GM23338 (cell line): ENCODE results near the gene CD1D. TPM values are rescaled to one million over a fixed set of nuclear protein-coding genes. Genes with fewer than 3 reads are reported as not detected.
A peak's percentile ranks its signal among the peaks of the same experiment; 100 is the strongest.

Source experiments
- ATAC-seq: fragments of 200-7000 bp; cut with Tn5 transposase; 3 replicates; pipeline ENCODE4 v1.9.1; 2020
- DNase-seq: peaks from one replicate; pipeline ENCODE4 v3.0.0-alpha.2; 2015; ENCODE audit warnings: low spot score
- H2AFZ ChIP-seq: fragments of 200-600 bp; sonication (generic); 2 replicates; pipeline ENCODE4 v1.8.0; 2016; ENCODE audit warnings: antibody characterized with exemption, mild to moderate bottlenecking, moderate library complexity
- H3F3A ChIP-seq: fragments of 200-600 bp; sonication (generic); replicated peaks from 2 replicates; pipeline ENCODE4 v1.8.0; 2017; ENCODE audit warnings: antibody characterized with exemption, mixed run types, low read depth
- H3K27ac ChIP-seq: fragments of 200-600 bp; sonication (generic); 2 replicates; pipeline ENCODE4 v1.6.1; 2016; ENCODE audit warnings: low read depth
- H3K27me3 ChIP-seq: fragments of 200-600 bp; sonication (generic); 2 replicates; pipeline ENCODE4 v1.8.0; 2016; ENCODE audit warnings: mild to moderate bottlenecking, mixed run types, moderate library complexity; ENCODE audit not compliant: insufficient read depth
- H3K36me3 ChIP-seq: fragments of 200-600 bp; sonication (generic); 2 replicates; pipeline ENCODE4 v1.8.0; 2016; ENCODE audit warnings: mild to moderate bottlenecking; ENCODE audit not compliant: insufficient read depth
- H3K4me1 ChIP-seq: fragments of 200-600 bp; sonication (generic); 2 replicates; pipeline ENCODE4 v1.8.0; 2016; ENCODE audit warnings: mild to moderate bottlenecking, moderate library complexity; ENCODE audit not compliant: insufficient read depth
- H3K4me2 ChIP-seq: fragments of 200-600 bp; sonication (generic); 2 replicates; pipeline ENCODE4 v1.7.1; 2017; ENCODE audit warnings: mixed run types
- H3K4me3 ChIP-seq: fragments of 200-600 bp; sonication (generic); 2 replicates; pipeline ENCODE4 v1.6.1; 2016; ENCODE audit warnings: mixed run types
- H3K79me2 ChIP-seq: fragments of 200-600 bp; sonication (generic); replicated peaks from 2 replicates; pipeline ENCODE4 v1.8.0; 2017; ENCODE audit warnings: mild to moderate bottlenecking; ENCODE audit not compliant: insufficient read depth
- H3K9me2 ChIP-seq: fragments of 200-600 bp; sonication (generic); 2 replicates; pipeline ENCODE4 v1.8.0; 2017; ENCODE audit not compliant: insufficient read depth
- H4K20me1 ChIP-seq: fragments of 200-600 bp; sonication (generic); replicated peaks from 2 replicates; pipeline ENCODE4 v1.8.0; 2017; ENCODE audit warnings: mild to moderate bottlenecking; ENCODE audit not compliant: insufficient read depth
- H3K27ac Mint-ChIP-seq: 2 replicates; pipeline ENCODE4 v1.8.0; 2020; ENCODE audit warnings: inconsistent platforms, mild to moderate bottlenecking, moderate library complexity, mixed read lengths
- H3K27me3 Mint-ChIP-seq: 3 replicates; pipeline ENCODE4 v1.8.0; 2022; ENCODE audit warnings: low read depth, mild to moderate bottlenecking, moderate library complexity, mixed read lengths, inconsistent platforms; ENCODE audit not compliant: insufficient read depth, poor library complexity
- H3K36me3 Mint-ChIP-seq: 3 replicates; pipeline ENCODE4 v1.8.0; 2021; ENCODE audit warnings: low read depth, mild to moderate bottlenecking, inconsistent platforms, moderate library complexity, mixed read lengths
- H3K4me1 Mint-ChIP-seq: 3 replicates; pipeline ENCODE4 v1.8.0; 2020; ENCODE audit warnings: mild to moderate bottlenecking, inconsistent platforms, mixed read lengths
- H3K4me3 Mint-ChIP-seq: 3 replicates; pipeline ENCODE4 v1.8.0; 2021; ENCODE audit warnings: moderate library complexity, mild to moderate bottlenecking, inconsistent platforms, mixed read lengths
- H3K9me3 Mint-ChIP-seq: 3 replicates; pipeline ENCODE4 v1.8.0; 2020; ENCODE audit warnings: moderate library complexity, mild to moderate bottlenecking, inconsistent platforms, mixed read lengths
- CREB1 ChIP-seq: fragments of 250-450 bp; sonication (Bioruptor Pico); IDR thresholded peaks from 2 replicates; pipeline ENCODE4 v1.5.0; 2020; ENCODE audit warnings: low read depth, mild to moderate bottlenecking, moderate library complexity
- CTCF ChIP-seq, 2 experiments: fragments of 200-600 bp in 1 of 2; sonication (generic) in 1 of 2; conservative IDR thresholded peaks; 2 replicates each; pipeline versions ENCODE4 v1.5.1 to v1.6.1; 2016 to 2017; ENCODE audit warnings: antibody characterized with exemption in 2 of 2, low read depth in 2 of 2, mild to moderate bottlenecking in 2 of 2, moderate library complexity in 1 of 2
- ETS1 ChIP-seq: IDR thresholded peaks from 2 replicates; pipeline ENCODE4 v1.6.1; 2016; ENCODE audit warnings: antibody characterized with exemption
- EZH2 ChIP-seq: fragments of 200-600 bp; sonication (generic); IDR thresholded peaks from one replicate; pipeline ENCODE4 v1.8.0; 2017; ENCODE audit warnings: antibody characterized with exemption, mild to moderate bottlenecking, low read depth; ENCODE audit not compliant: unreplicated experiment
- EZH2phosphoT487 ChIP-seq: fragments of 200-600 bp; sonication (generic); IDR thresholded peaks from one replicate; pipeline ENCODE4 v1.8.1; 2018; ENCODE audit warnings: antibody characterized with exemption; ENCODE audit not compliant: unreplicated experiment
- JUNB ChIP-seq: IDR thresholded peaks from one replicate; pipeline ENCODE4 v1.6.1; 2016; ENCODE audit warnings: antibody characterized with exemption; ENCODE audit not compliant: unreplicated experiment
- NANOG ChIP-seq: IDR thresholded peaks from 2 replicates; pipeline ENCODE4 v1.6.1; 2016; ENCODE audit warnings: antibody characterized with exemption, borderline replicate concordance
- POLR2AphosphoS5 ChIP-seq: IDR thresholded peaks from 2 replicates; pipeline ENCODE4 v1.6.1; 2016; ENCODE audit warnings: antibody characterized with exemption, low read depth
- REST ChIP-seq: IDR thresholded peaks from one replicate; pipeline ENCODE4 v1.6.1; 2018; ENCODE audit warnings: antibody characterized with exemption; ENCODE audit not compliant: unreplicated experiment
- ZNF331 ChIP-seq: fragments of 250-450 bp; sonication (Bioruptor Pico); IDR thresholded peaks from 2 replicates; pipeline ENCODE4 v1.5.0; 2020; ENCODE audit warnings: low read depth, mild to moderate bottlenecking, moderate library complexity
- polyA plus RNA-seq: library from polyadenylated mRNA; unstranded; fragments of >200 nt; fragmentation: Nextera tagmentation; extraction: Ambion mirVana; gene quantifications from 2 replicates; pipeline ENCODE4 v1.2.1, GENCODE V29; 2016
- total RNA-seq: library from RNA; depleted of rRNA; stranded (reverse); fragments of >200 nt; shearing (Covaris generic); gene quantifications from 2 replicates; pipeline ENCODE4 v1.2.3, GENCODE V29; 2014

The CD1D gene
- total and polyA plus RNA-seq, 2 experiments from 2014 or later: 1.5 to 2.7 TPM

- no peak for TF ChIP-seq EZH2
- no peak for TF ChIP-seq NANOG
- TF ChIP-seq ZNF331: no peak
- no peak for TF ChIP-seq EZH2phosphoT487
- no peak for TF ChIP-seq REST
- TF ChIP-seq JUNB: no peak
Observed at GRCh38 chr1:158148468-158148867, 32.2 kb upstream of the CD1D start (continued).

- no peak for DNase-seq
- Histone ChIP-seq H4K20me1 (no peaks in the 10 kb centered on the region), H3F3A (no peaks in the 10 kb centered on the region), H3K4me1 (peaks cover 8% of the 10 kb centered on the region), H3K4me3 (peak overlapping the region; percentile 40), H3K27me3 (peaks cover 23% of the 10 kb centered on the region; the same call in 1 of the 2 replicates), H3K27ac (no peak overlapping the region), H3K4me2 (peak overlapping the region; percentile 66), H3K9me2 (peaks cover 23% of the 10 kb centered on the region), H3K36me3 (no peaks in the 10 kb centered on the region), H3K79me2 (no peaks in the 10 kb centered on the region), H2AFZ (peak overlapping the region; percentile 80)
- H3K9me3 Mint-ChIP-seq: no peaks in the 10 kb centered on the region; the same call in 2 of the 3 replicates
- H3K36me3 Mint-ChIP-seq: no peaks in the 10 kb centered on the region
- no peak for TF ChIP-seq ZNF331
- TF ChIP-seq CREB1: no peak
- no peak for TF ChIP-seq NANOG
- H3K27ac Mint-ChIP-seq: no peak overlapping the region
- peaks cover 3% of the 10 kb centered on the region for H3K4me1 Mint-ChIP-seq
- H3K4me3 Mint-ChIP-seq: peak overlapping the region; percentile 65
- H3K27me3 Mint-ChIP-seq: peaks cover 10% of the 10 kb centered on the region
- no peak for ATAC-seq
Observed at GRCh38 chr1:158149175-158149574, 31.5 kb upstream of the CD1D start.

GRCh38 chr1:158149577-158150269 lies 31.0 kb upstream of the CD1D start:
- peak; percentile 98 for DNase-seq
- no peak overlapping the region for H3K27ac Mint-ChIP-seq
- Histone ChIP-seq H3K4me3 (peak overlapping the region; percentile 40), H3K36me3 (no peaks in the 10 kb centered on the region), H3K4me1 (peaks cover 11% of the 10 kb centered on the region), H3K27ac (no peak overlapping the region), H4K20me1 (no peaks in the 10 kb centered on the region), H3K4me2 (peak overlapping the region; percentile 66), H3K9me2 (peaks cover 21% of the 10 kb centered on the region), H2AFZ (peak overlapping the region; percentile 80), H3F3A (no peaks in the 10 kb centered on the region), H3K79me2 (no peaks in the 10 kb centered on the region), H3K27me3 (peaks cover 23% of the 10 kb centered on the region; the same call in 1 of the 2 replicates)
- H3K4me3 Mint-ChIP-seq: peak overlapping the region; percentile 65
- H3K36me3 Mint-ChIP-seq: no peaks in the 10 kb centered on the region
- H3K27me3 Mint-ChIP-seq: peaks cover 10% of the 10 kb centered on the region
- ATAC-seq: peak; percentile 100
- H3K4me1 Mint-ChIP-seq: peaks cover 9% of the 10 kb centered on the region
- H3K9me3 Mint-ChIP-seq: no peaks in the 10 kb centered on the region; the same call in 2 of the 3 replicates
- TF ChIP-seq JUNB (no peak), ETS1 (peak; percentile 68; the same call in 1 of the 2 replicates), CREB1 (peak; percentile 69), POLR2AphosphoS5 (0 out of 2 replicates have a peak, but pooled peaks have one; percentile 24), CTCF (conservative IDR thresholded peaks at IDR 0.05; ENCODE audit: low read depth in 2 of 2) (no peak)
